ENCODE results near the gene COL5A1. TPM values are rescaled to one million over a fixed set of nuclear protein-coding genes. Genes with fewer than 3 reads are reported as not detected.

Gene COL5A1
- total RNA-seq, 1 donor, result 188 TPM

GRCh38 chr9:134728801-134729495, 87.3 kb downstream of the COL5A1 start:
- no peak for DNase-seq (ENCODE audit: low read depth)
- no peak overlapping the region for H3K4me3 ChIP-seq (ENCODE audit: low read depth, low read length)
- TF ChIP-seq, protein P1, sequence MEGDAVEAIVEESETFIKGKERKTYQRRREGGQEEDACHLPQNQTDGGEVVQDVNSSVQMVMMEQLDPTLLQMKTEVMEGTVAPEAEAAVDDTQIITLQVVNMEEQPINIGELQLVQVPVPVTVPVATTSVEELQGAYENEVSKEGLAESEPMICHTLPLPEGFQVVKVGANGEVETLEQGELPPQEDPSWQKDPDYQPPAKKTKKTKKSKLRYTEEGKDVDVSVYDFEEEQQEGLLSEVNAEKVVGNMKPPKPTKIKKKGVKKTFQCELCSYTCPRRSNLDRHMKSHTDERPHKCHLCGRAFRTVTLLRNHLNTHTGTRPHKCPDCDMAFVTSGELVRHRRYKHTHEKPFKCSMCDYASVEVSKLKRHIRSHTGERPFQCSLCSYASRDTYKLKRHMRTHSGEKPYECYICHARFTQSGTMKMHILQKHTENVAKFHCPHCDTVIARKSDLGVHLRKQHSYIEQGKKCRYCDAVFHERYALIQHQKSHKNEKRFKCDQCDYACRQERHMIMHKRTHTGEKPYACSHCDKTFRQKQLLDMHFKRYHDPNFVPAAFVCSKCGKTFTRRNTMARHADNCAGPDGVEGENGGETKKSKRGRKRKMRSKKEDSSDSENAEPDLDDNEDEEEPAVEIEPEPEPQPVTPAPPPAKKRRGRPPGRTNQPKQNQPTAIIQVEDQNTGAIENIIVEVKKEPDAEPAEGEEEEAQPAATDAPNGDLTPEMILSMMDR (IDR thresholded peaks at IDR 0.05; ENCODE audit: insufficient read depth, low read length), result no peak

- no peak overlapping the region for H3K4me3 ChIP-seq (ENCODE audit: low read depth, low read length)
- TF ChIP-seq, protein P1 (IDR thresholded peaks at IDR 0.05; ENCODE audit: insufficient read depth, low read length), result no peak
- DNase-seq (ENCODE audit: low read depth), result peak; percentile 57
Measured at GRCh38 chr9:134730011-134730760, 88.6 kb downstream of the COL5A1 start.

DNA sequence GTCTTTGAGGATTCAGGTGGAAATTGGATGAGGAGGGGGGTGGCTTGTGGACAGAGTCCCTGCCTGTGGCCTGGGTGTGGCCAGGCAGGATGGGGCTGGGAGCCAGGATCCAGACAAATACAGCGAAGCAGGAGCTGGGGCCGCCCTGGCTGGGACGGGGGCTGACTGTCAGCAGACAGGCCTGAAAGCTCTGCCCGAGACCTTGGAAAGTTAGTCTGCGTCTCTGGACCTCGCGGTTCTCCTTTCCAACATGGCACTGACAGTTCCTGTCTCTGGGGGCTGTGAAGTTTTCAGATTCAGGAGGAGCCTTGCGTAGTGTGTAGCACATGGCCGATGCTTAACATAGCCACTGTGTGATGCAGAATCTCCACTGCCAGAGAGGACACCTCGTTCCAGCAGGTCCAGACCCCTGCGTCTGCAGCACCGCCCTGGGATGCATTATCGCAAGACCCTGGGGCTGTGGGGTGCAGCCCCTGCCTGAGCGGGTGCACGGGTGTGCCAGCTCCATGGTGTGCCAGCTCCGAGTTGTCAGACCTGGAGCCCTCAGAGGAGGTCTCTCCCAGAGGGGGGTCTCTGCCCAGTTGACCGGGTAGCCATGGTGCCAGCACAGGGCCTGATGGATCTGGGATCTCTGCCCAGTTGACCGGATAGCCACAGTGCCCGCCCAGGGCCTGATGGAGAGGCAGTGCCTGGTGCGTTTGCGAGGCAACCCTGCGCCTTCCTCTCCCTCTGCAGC, 89.3 kb downstream of the COL5A1 start:
- DNase-seq (ENCODE audit: low read depth), result no peak
- H3K4me3 ChIP-seq (ENCODE audit: low read depth, low read length), result no peak overlapping the region
- TF ChIP-seq, protein P1 (IDR thresholded peaks at IDR 0.05; ENCODE audit: insufficient read depth, low read length), result no peak

DNA sequence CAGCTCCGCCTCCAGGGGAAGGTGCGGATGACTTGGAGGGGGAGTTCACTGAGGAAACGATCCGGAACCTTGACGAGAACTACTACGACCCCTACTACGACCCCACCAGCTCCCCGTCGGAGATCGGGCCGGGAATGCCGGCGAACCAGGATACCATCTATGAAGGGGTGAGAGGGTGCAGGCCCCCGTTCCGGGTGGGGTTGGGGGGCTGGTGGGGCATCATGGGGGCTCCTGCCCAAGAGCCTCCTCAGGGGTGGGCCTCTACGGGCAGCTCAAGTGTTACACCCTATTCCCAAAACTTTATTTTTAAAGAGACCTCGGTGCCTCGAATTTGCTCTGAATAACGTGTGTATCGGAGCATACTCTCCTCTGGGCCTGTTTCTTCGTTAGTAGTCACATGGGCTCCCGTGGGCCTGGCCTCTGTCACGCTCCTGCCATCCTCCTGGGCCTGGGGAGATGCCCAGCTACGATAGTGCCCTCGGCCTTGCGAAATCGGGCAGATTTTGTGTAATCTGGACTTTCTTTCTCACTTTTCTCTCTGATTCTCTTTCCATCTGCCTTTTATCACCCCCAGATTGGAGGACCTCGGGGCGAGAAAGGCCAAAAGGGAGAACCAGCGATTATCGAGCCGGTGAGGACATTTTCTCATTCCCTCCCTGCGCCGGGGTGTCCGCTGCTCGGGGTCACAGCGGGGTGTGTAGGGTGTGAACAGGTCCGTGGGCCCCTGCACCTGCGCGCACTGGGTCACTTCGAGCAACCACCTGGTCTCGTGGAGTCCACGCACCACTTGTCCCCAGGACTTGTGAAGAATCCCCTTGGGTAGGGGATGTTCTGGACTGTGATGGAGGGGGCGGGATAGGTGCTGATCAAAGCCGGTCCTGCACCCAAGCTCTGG, 90.1 kb downstream of the COL5A1 start:
- DNase-seq (ENCODE audit: low read depth), result no peak
- H3K4me3 ChIP-seq (ENCODE audit: low read depth, low read length), result no peak overlapping the region
- TF ChIP-seq, protein P1 (IDR thresholded peaks at IDR 0.05; ENCODE audit: insufficient read depth, low read length), result no peak

GRCh38 chr9:134732392-134733110, 90.9 kb downstream of the COL5A1 start:
- DNase-seq (ENCODE audit: low read depth), result peak; percentile 32
- no peak overlapping the region for H3K4me3 ChIP-seq (ENCODE audit: low read depth, low read length)
- TF ChIP-seq, protein P1 (IDR thresholded peaks at IDR 0.05; ENCODE audit: insufficient read depth, low read length), result no peak
